ENCODE results near the gene SINHCAF.

DNA sequence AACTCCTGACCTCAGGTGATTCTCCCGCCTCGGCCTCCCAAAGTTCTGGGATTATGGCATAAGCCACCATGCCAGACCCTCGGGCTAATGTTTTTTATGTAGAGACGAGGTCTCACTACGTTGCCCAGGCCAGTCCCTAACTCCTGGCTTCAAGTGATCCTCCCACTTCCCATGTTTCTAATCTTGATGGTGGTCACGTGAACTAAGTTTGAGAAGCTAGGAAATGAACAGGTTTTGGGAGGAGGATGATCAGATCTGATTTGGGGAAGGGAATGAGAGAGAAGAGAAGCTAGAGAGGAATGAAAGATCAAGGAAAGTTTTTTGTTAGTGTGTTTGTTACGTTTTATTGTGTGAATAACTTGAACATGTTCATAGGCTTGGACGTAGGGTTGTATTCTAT lies 17.2 kb upstream of the SINHCAF start:
- TF ChIP-seq, protein P1, sequence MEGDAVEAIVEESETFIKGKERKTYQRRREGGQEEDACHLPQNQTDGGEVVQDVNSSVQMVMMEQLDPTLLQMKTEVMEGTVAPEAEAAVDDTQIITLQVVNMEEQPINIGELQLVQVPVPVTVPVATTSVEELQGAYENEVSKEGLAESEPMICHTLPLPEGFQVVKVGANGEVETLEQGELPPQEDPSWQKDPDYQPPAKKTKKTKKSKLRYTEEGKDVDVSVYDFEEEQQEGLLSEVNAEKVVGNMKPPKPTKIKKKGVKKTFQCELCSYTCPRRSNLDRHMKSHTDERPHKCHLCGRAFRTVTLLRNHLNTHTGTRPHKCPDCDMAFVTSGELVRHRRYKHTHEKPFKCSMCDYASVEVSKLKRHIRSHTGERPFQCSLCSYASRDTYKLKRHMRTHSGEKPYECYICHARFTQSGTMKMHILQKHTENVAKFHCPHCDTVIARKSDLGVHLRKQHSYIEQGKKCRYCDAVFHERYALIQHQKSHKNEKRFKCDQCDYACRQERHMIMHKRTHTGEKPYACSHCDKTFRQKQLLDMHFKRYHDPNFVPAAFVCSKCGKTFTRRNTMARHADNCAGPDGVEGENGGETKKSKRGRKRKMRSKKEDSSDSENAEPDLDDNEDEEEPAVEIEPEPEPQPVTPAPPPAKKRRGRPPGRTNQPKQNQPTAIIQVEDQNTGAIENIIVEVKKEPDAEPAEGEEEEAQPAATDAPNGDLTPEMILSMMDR (IDR thresholded peaks at IDR 0.05; ENCODE audit: low read length): no peak
- TF ChIP-seq EZH2phosphoT487 (IDR thresholded peaks at IDR 0.05; ENCODE audit: low read length) (no peak), EZH2 (optimal IDR thresholded peaks at IDR 0.05; ENCODE audit: low read depth, low read length) (no peak)
